K562 (cell line): Measurements from ENCODE around the gene IFT52. TPM values are rescaled to one million over a fixed set of nuclear protein-coding genes. Genes with fewer than 3 reads are reported as not detected.

Experiments used
- JUN ChIP-seq, 2 experiments: sonication (generic) in 1 of 2; formaldehyde crosslinking in 1 of 2; IDR thresholded peaks; 2 replicates each; pipeline versions ENCODE4 v1.6.1 to v1.8.0; 2012 to 2022; ENCODE audit warnings: borderline replicate concordance in 2 of 2, mild to moderate bottlenecking in 2 of 2, improper control_type of control experiment in 1 of 2, low read depth in 1 of 2, low read length in 1 of 2, missing genetic modification reagents in 1 of 2
- PCBP1 ChIP-seq: fragments of 200-400 bp; formaldehyde crosslinking; IDR thresholded peaks from 2 replicates; pipeline ENCODE4 v1.6.1; 2018; ENCODE audit warnings: mild to moderate bottlenecking, low read depth, low read length; ENCODE audit not compliant: poor library complexity, severe bottlenecking
- PTTG1 ChIP-seq: fragments of 450-650 bp; IDR thresholded peaks from 2 replicates; pipeline ENCODE4 v1.6.1; 2016; ENCODE audit warnings: low read depth, mild to moderate bottlenecking, missing genetic modification characterization, missing compliant biosample characterization
- polyA plus RNA-seq, 8 experiments: library from polyadenylated mRNA; depleted of rRNA in 4 of 8; stranded (reverse) in 5 of 8; unstranded in 3 of 8; fragments of >200 nt; fragmentation: Nextera tagmentation in 2 of 8; fragmentation: Illumina TruSeq in 1 of 8; extraction: Ambion mirVana in 2 of 8; extraction: Trizol in 1 of 8; gene quantifications; 2 replicates each; pipeline versions ENCODE4 v1.2.1 to v1.2.3, GENCODE V29; 2011 to 2014; ENCODE audit warnings: inconsistent platforms in 1 of 8, missing spikeins in 1 of 8
- total RNA-seq, 7 experiments: library from RNA; depleted of rRNA in 6 of 7; stranded (reverse); fragments of >200 nt in 6 of 7; fragmentation: Illumina TruSeq in 2 of 7; extraction: Trizol in 2 of 7; gene quantifications; 2 replicates each; pipeline versions ENCODE4 v1.2.1 to v1.2.3, GENCODE V29; 2011 to 2021; ENCODE audit warnings: low replicate concordance in 1 of 7
- TF ChIP-seq, protein P1 (sequence below), 2 experiments: fragments of 450-650 bp; conservative IDR thresholded peaks; 2 replicates each; pipeline ENCODE4 v1.6.1; 2017; ENCODE audit warnings: mild to moderate bottlenecking in 2 of 2, moderate library complexity in 2 of 2
- TF ChIP-seq, protein P2 (sequence below): sonication (generic); IDR thresholded peaks from 2 replicates; pipeline ENCODE4 v1.6.1; 2016
- TF ChIP-seq, protein P3 (sequence below): fragments of 250-450 bp; sonication (Bioruptor Pico); IDR thresholded peaks from 2 replicates; pipeline ENCODE4 v1.4.0; 2020; ENCODE audit warnings: mild to moderate bottlenecking, moderate library complexity, borderline replicate concordance
- TF ChIP-seq, protein P4 (sequence below): sonication (generic); formaldehyde crosslinking; IDR thresholded peaks from 2 replicates; pipeline ENCODE4 v1.8.0; 2022; ENCODE audit warnings: missing genetic modification reagents, mild to moderate bottlenecking, moderate library complexity, borderline replicate concordance
- TF ChIP-seq, protein P5 (sequence below), 2 experiments: fragments of 450-650 bp; IDR thresholded peaks; 2 replicates each; pipeline ENCODE4 v1.6.1; 2016; ENCODE audit warnings: mild to moderate bottlenecking in 2 of 2, borderline replicate concordance in 1 of 2, low read depth in 1 of 2, moderate library complexity in 1 of 2
- TF ChIP-seq, protein P6 (sequence below): fragments of 450-650 bp; formaldehyde crosslinking; IDR thresholded peaks from 2 replicates; pipeline ENCODE4 v1.4.0; 2022; ENCODE audit warnings: mild to moderate bottlenecking, moderate library complexity

IFT52 gene
- total and polyA plus RNA-seq, 9 of the 15 experiments (the other 6 are each of a cell fraction or from before 2014, with no cell fraction given), result 11.0 to 31.4 (median 20.4) TPM

DNA sequence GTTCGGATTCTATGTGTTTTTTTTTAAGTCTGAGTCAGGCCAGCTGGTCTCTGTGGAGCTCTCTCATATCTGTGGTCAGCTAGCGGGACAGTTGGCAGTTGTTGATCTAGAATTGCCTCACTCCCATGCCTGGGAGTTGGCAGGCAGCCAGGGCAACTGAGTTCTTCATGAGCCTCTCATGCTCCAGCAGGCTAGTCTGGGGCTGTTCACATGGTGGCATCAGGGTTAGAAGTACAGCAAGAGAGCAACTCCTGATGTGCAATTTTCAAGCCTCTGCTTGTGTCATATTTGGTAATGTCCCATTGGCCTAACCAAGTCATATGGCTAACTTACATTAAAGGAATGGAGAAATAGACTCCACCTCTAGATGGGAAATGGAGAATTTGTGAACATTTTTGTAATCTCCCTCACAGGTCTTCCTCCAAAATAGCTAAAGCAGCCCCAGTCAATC, 6.7 kb upstream of the IFT52 start (continued):
- TF ChIP-seq, protein P1, sequence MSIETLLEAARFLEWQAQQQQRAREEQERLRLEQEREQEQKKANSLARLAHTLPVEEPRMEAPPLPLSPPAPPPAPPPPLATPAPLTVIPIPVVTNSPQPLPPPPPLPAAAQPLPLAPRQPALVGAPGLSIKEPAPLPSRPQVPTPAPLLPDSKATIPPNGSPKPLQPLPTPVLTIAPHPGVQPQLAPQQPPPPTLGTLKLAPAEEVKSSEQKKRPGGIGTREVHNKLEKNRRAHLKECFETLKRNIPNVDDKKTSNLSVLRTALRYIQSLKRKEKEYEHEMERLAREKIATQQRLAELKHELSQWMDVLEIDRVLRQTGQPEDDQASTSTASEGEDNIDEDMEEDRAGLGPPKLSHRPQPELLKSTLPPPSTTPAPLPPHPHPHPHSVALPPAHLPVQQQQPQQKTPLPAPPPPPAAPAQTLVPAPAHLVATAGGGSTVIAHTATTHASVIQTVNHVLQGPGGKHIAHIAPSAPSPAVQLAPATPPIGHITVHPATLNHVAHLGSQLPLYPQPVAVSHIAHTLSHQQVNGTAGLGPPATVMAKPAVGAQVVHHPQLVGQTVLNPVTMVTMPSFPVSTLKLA (conservative IDR thresholded peaks at IDR 0.05), result peak; percentile 50 to 54; a peak in 3 of 4 replicates
- TF ChIP-seq, protein P2, sequence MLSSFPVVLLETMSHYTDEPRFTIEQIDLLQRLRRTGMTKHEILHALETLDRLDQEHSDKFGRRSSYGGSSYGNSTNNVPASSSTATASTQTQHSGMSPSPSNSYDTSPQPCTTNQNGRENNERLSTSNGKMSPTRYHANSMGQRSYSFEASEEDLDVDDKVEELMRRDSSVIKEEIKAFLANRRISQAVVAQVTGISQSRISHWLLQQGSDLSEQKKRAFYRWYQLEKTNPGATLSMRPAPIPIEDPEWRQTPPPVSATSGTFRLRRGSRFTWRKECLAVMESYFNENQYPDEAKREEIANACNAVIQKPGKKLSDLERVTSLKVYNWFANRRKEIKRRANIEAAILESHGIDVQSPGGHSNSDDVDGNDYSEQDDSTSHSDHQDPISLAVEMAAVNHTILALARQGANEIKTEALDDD, result peak; percentile 58; the same call in 1 of the 2 replicates
- TF ChIP-seq PCBP1, result no peak
- TF ChIP-seq JUN (IDR thresholded peaks at IDR 0.05; ENCODE audit: borderline replicate concordance, low read depth, low read length), result 0 out of 2 replicates have a peak, but pooled peaks have one; percentile 51
- TF ChIP-seq JUN (CRISPR knock-in tag; IDR thresholded peaks at IDR 0.05; ENCODE audit: borderline replicate concordance), result no peak
- TF ChIP-seq, protein P3, sequence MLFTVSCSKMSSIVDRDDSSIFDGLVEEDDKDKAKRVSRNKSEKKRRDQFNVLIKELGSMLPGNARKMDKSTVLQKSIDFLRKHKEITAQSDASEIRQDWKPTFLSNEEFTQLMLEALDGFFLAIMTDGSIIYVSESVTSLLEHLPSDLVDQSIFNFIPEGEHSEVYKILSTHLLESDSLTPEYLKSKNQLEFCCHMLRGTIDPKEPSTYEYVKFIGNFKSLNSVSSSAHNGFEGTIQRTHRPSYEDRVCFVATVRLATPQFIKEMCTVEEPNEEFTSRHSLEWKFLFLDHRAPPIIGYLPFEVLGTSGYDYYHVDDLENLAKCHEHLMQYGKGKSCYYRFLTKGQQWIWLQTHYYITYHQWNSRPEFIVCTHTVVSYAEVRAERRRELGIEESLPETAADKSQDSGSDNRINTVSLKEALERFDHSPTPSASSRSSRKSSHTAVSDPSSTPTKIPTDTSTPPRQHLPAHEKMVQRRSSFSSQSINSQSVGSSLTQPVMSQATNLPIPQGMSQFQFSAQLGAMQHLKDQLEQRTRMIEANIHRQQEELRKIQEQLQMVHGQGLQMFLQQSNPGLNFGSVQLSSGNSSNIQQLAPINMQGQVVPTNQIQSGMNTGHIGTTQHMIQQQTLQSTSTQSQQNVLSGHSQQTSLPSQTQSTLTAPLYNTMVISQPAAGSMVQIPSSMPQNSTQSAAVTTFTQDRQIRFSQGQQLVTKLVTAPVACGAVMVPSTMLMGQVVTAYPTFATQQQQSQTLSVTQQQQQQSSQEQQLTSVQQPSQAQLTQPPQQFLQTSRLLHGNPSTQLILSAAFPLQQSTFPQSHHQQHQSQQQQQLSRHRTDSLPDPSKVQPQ (CRISPR knock-in tag), result no peak
- TF ChIP-seq, protein P4, sequence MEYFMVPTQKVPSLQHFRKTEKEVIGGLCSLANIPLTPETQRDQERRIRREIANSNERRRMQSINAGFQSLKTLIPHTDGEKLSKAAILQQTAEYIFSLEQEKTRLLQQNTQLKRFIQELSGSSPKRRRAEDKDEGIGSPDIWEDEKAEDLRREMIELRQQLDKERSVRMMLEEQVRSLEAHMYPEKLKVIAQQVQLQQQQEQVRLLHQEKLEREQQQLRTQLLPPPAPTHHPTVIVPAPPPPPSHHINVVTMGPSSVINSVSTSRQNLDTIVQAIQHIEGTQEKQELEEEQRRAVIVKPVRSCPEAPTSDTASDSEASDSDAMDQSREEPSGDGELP (CRISPR knock-in tag), result peak; percentile 98
- 0 out of 2 replicates have a peak, but pooled peaks have one; percentile 9 for TF ChIP-seq PTTG1 (tag)
- TF ChIP-seq, protein P5, sequence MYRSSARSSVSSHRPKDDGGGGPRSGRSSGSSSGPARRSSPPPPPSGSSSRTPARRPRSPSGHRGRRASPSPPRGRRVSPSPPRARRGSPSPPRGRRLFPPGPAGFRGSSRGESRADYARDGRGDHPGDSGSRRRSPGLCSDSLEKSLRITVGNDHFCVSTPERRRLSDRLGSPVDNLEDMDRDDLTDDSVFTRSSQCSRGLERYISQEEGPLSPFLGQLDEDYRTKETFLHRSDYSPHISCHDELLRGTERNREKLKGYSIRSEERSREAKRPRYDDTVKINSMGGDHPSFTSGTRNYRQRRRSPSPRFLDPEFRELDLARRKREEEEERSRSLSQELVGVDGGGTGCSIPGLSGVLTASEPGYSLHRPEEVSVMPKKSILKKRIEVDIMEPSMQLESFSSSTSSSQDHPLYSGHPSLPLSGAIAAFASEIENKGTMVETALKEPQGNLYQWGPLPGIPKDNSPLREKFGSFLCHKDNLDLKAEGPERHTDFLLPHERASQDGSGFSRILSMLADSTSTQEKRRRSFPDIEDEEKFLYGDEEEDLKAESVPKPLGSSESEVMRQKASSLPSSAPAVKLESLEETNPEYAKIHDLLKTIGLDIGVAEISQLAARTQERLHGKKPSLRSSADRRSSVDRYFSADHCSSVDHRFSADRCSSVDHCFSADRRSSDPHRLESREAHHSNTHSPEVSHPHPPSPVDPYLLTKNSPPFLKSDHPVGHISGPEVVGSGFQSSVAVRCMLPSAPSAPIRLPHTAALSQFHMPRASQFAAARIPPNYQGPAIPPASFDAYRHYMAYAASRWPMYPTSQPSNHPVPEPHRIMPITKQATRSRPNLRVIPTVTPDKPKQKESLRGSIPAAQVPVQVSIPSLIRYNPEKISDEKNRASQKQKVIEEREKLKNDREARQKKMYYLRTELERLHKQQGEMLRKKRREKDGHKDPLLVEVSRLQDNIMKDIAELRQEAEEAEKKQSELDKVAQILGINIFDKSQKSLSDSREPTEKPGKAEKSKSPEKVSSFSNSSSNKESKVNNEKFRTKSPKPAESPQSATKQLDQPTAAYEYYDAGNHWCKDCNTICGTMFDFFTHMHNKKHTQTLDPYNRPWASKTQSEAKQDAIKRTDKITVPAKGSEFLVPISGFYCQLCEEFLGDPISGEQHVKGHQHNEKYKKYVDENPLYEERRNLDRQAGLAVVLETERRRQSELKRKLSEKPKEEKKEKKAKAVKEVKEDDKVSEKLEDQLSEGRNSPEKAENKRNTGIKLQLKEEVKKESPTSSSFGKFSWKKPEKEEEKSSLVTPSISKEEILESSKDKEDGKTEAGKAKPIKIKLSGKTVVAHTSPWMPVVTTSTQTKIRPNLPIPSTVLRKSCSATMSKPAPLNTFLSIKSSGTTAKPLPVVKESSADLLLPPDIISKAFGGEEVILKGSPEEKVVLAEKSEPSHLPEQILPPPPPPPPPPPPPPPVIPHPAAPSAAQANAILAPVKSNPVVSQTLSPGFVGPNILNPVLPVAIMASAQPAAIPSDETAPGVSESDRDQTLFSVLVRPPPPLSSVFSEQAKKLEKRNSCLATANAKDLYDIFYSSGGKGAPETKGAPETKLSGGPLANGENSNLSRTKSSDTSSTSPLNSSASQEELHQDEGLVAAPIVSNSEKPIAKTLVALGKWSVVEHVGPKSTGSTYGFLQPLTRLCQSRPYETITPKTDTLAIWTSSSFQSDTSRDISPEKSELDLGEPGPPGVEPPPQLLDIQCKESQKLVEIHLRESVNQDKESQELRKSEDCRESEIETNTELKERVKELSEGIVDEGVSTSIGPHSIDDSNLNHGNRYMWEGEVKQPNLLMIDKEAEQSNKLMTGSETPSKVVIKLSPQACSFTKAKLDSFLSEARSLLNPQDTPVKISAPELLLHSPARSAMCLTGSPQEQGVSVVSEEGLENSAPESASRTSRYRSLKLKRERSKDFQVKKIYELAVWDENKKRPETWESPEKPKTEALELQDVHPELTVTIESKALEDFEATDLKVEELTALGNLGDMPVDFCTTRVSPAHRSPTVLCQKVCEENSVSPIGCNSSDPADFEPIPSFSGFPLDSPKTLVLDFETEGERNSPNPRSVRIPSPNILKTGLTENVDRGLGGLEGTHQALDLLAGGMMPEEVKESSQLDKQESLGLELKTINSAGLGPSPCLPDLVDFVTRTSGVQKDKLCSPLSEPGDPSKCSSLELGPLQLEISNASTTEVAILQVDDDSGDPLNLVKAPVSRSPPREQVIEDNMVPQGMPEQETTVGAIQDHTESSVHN (IDR thresholded peaks at IDR 0.05; ENCODE audit: borderline replicate concordance in 1 of 2, low read depth in 1 of 2), result peak in 1 of 2 experiments; percentile 83; a peak in 2 of 4 replicates
- TF ChIP-seq, protein P6, sequence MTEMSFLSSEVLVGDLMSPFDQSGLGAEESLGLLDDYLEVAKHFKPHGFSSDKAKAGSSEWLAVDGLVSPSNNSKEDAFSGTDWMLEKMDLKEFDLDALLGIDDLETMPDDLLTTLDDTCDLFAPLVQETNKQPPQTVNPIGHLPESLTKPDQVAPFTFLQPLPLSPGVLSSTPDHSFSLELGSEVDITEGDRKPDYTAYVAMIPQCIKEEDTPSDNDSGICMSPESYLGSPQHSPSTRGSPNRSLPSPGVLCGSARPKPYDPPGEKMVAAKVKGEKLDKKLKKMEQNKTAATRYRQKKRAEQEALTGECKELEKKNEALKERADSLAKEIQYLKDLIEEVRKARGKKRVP, result peak; percentile 84; the same call in 1 of the 2 replicates
